Adipocyte (in vitro differentiated cells): ENCODE results near the gene SEC61A1.
A peak's percentile ranks its signal among the peaks of the same experiment; 100 is the strongest.

ENCODE experiments used
- DNase-seq: peaks from one replicate; pipeline ENCODE4 v3.0.0-alpha.2; 2015; ENCODE audit warnings: low read depth
- H3K27me3 ChIP-seq: replicated peaks from 2 replicates; pipeline ENCODE4 v1.7.0; 2013; ENCODE audit warnings: mild to moderate bottlenecking, low read length, moderate library complexity; ENCODE audit not compliant: control insufficient read depth, insufficient read depth
- H3K36me3 ChIP-seq: 2 replicates; pipeline ENCODE4 v1.7.0; 2013; ENCODE audit warnings: low read length, mild to moderate bottlenecking, moderate library complexity; ENCODE audit not compliant: control insufficient read depth, insufficient read depth, severe bottlenecking
- H3K4me1 ChIP-seq: 2 replicates; pipeline ENCODE4 v1.7.0; 2013; ENCODE audit warnings: mild to moderate bottlenecking, low read length, moderate library complexity; ENCODE audit not compliant: control insufficient read depth, insufficient read depth
- H3K4me3 ChIP-seq: 2 replicates; pipeline ENCODE4 v1.7.0; 2013; ENCODE audit warnings: mild to moderate bottlenecking, low read length, moderate library complexity
- H3K9ac ChIP-seq: 2 replicates; pipeline ENCODE4 v1.7.0; 2013; ENCODE audit warnings: mild to moderate bottlenecking, low read length, moderate library complexity
- H3K9me3 ChIP-seq: 2 replicates; pipeline ENCODE4 v1.7.0; 2013; ENCODE audit warnings: mild to moderate bottlenecking, low read length, moderate library complexity; ENCODE audit not compliant: control insufficient read depth

SEC61A1 gene

DNA sequence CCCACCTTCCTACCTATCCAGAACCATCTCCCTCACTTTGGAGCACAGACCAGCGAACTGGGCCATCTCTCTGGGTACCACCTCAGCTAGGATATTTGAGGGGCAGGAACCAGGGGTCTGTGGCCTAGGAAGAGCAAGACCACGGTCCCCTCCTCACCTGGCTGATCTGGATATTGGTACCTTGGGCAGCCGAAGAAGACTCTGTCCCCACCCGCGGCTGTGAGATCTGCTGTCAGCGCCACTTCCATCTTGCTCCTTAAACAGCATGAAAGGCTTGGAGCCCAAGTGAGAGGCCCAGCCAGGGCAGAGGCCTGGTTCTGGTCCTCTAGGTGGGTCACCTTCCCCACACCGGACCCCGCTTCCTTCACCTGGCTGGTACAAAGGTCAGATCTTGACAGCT lies 26.6 kb downstream of the SEC61A1 start:
- Histone ChIP-seq H3K4me3 (no peak overlapping the region), H3K9ac (no peak overlapping the region), H3K4me1 (peaks cover 61% of the 10 kb centered on the region), H3K36me3 (no peaks in the 10 kb centered on the region), H3K27me3 (no peaks in the 10 kb centered on the region), H3K9me3 (no peaks in the 10 kb centered on the region)
- no peak for DNase-seq

DNA sequence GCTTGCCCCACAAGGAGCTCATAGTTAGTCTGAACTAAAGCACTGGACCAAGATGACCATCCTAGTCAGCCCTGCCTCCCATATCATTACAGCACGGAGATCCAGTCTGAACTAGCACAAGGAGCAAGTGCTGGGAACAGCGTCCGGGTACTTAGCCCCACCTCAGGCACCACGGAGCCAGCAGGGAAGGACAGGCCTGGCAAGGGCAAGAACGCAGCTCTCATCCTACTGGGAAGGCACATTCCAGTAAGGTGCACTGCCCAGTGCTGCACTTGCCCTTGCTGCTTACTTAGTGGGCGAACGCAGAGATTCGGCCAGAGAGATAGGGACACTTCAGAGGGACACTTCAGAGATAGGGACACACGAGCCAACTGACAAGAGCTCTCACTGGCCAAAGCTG lies 27.6 kb downstream of the SEC61A1 start:
- H3K9me3 ChIP-seq: no peaks in the 10 kb centered on the region
- no peak overlapping the region for H3K4me3 ChIP-seq
- DNase-seq: no peak
- no peak overlapping the region for H3K9ac ChIP-seq
- no peaks in the 10 kb centered on the region for H3K27me3 ChIP-seq
- H3K4me1 ChIP-seq: peaks cover 61% of the 10 kb centered on the region
- H3K36me3 ChIP-seq: no peaks in the 10 kb centered on the region

DNA sequence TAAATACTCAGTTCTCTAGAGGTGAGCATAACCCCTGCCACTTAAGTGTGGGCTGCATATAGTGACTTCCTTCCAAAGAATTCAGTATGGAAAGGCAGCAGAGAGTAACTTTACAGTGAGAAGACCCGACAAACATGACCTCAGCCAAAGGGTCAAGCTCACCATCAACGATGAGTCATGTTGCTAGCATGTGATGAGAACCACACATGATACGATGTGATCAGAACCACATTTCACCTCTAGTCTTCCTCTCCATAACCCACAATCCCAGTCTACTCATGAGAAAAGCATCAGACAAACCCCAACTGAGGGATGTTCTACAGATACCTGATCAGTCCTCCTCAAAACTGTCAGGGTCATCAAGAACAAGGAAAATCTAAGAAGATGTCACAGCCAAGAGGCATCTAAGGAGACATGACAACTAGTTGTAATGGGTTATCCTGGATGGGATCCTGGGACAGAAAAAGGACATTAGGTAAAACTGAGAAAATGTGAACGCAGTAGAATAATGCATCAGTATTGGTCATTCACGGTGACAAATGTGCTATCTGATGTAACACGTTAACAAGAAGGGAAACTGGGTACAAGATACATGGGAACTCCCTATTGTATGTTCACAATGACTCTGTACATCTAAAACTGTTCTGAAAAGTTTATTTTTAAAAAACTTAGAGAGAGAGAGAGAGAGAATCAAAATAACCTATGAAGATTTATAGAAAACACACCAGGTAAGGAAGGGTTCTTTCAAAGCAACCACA lies 28.3 kb downstream of the SEC61A1 start:
- H3K36me3 ChIP-seq: no peaks in the 10 kb centered on the region
- peak; percentile 72 for DNase-seq
- no peak overlapping the region for H3K4me3 ChIP-seq

DNA sequence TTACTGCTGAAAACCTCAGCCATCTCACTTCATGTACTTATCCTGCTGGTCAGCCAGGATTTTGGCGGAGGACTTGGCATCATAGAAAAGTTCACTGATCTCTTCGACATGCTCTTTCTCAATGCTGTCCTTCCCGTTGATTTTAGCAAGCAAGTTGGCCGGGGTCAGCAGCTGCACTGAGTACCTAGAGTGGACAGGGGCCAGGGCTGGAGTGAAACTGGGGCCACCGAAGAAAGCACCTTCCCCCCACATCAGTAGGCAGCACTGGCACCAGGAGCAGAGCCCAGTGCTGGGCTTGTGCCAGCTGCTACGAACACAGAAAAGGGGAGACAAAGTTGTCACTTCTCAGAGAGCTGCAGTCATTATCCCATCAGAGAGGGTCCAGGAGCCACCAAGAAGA lies 29.0 kb downstream of the SEC61A1 start:
- no peak overlapping the region for H3K4me3 ChIP-seq
- DNase-seq: no peak
- H3K4me1 ChIP-seq: peaks cover 56% of the 10 kb centered on the region
- no peak overlapping the region for H3K9ac ChIP-seq
- no peaks in the 10 kb centered on the region for H3K27me3 ChIP-seq
- H3K36me3 ChIP-seq: peaks cover 3% of the 10 kb centered on the region
- no peaks in the 10 kb centered on the region for H3K9me3 ChIP-seq

More for the DNA sequence above, 28.3 kb downstream of the SEC61A1 start:
- H3K4me1 ChIP-seq: peaks cover 61% of the 10 kb centered on the region
- no peak overlapping the region for H3K9ac ChIP-seq
- H3K9me3 ChIP-seq: no peaks in the 10 kb centered on the region
- no peaks in the 10 kb centered on the region for H3K27me3 ChIP-seq

DNA sequence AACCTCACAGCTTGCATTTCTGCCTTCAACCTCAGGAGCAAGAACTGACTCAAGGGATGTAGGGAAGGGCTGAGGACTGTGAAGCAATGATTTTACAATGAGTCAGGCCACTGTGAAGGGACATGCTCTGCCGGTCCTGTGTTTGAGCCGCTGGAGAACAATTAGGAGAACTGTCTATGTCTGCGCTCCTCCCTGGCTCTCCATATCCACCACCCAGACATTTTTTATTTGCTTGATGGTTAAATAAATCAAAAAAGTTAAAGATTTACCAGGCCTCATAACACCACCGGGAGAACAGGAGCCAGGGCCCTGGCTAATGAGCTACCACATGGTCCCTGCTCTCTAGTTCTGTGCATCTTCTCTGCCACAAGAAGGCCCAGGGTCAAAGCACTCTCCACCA lies 29.6 kb downstream of the SEC61A1 start:
- no peak overlapping the region for H3K4me3 ChIP-seq
- DNase-seq: peak; percentile 54
- peaks cover 6% of the 10 kb centered on the region for H3K36me3 ChIP-seq
- H3K9ac ChIP-seq: no peak overlapping the region
- no peaks in the 10 kb centered on the region for H3K27me3 ChIP-seq
- peaks cover 51% of the 10 kb centered on the region for H3K4me1 ChIP-seq
- H3K9me3 ChIP-seq: no peaks in the 10 kb centered on the region

DNA sequence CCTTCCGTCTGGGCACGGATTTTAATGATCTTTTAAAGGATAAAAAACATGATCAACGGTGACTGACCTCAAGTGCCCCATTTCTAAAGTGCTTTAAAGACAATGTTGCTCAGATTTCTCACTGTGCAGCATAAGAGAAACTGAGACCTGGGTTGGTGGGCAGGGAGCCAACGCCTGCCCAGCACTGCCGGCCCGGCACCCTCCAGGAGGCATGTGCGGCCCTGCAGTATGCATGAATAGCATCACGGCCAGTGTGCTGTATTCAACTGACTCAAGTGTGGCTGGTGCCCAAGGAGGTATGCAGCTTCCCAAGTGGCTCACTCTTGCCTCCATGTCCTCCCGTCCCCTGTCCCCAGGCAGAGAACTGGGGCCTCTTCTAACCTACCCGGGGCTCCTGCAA lies 30.3 kb downstream of the SEC61A1 start:
- no peaks in the 10 kb centered on the region for H3K9me3 ChIP-seq
- H3K36me3 ChIP-seq: peaks cover 13% of the 10 kb centered on the region
- peaks cover 45% of the 10 kb centered on the region for H3K4me1 ChIP-seq
- no peak overlapping the region for H3K4me3 ChIP-seq
- H3K9ac ChIP-seq: no peak overlapping the region
- no peak for DNase-seq
- no peaks in the 10 kb centered on the region for H3K27me3 ChIP-seq

DNA sequence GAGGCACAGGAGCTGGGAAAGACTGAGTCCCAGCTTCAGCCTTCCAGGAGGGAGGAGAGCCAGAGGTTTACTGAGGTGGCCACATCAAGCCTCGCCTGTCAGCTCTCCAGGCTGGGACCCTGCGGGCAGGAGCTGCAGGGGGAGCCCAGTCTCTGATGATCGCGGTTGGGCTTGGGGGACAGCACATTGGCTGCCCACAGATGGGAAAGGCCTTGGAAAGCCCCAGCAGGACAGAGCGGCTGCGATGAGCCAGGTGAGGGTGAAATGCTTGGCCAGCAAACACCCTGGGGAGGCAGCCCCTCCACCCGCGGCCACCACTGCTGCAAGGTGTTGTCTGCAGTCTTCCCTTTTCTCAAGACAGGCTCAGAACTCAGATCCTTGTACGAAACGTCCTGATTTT lies 31.2 kb downstream of the SEC61A1 start:
- H3K9me3 ChIP-seq: no peaks in the 10 kb centered on the region
- no peak overlapping the region for H3K4me3 ChIP-seq
- peaks cover 15% of the 10 kb centered on the region for H3K36me3 ChIP-seq
- peaks cover 38% of the 10 kb centered on the region for H3K4me1 ChIP-seq
- H3K27me3 ChIP-seq: no peaks in the 10 kb centered on the region
- H3K9ac ChIP-seq: no peak overlapping the region
- DNase-seq: no peak

DNA sequence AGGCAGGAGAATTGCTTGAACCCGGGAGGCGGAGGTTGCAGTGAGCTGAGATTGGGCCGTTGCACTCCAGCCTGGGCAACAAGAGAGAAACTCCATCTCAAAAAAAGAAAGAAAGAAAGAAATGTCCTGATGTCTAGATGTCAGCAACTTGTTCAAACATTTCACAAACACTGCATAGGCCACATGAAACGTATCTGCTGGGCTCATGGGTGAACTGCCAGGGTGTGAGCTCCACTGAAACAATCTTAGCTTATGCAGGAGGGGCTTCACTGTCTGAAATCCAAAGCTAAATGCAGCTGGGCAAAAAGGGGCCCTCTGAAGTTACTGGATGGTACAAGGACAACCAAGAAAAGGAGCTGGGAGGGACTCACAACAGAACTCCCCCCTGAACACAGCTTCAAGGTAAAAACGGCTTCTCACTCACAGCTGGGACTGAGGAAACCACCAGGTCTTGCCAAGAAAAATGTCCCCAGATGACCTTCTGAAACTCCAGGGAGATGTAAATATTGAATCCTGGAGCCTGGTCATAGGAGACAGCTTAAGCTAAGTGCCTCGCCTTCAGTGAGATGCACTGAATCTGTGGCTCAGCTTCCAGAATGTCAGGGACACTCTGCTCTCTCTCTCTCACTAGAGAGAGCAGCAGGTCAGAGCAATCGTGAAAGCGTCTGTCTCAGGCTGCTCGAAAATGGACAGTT lies 31.9 kb downstream of the SEC61A1 start:
- H3K4me3 ChIP-seq: no peak overlapping the region
- H3K27me3 ChIP-seq: no peaks in the 10 kb centered on the region
- peaks cover 38% of the 10 kb centered on the region for H3K4me1 ChIP-seq
- DNase-seq: peak; percentile 24
- H3K36me3 ChIP-seq: peaks cover 15% of the 10 kb centered on the region
- H3K9me3 ChIP-seq: no peaks in the 10 kb centered on the region
- peak overlapping the region; percentile 45 for H3K9ac ChIP-seq

DNA sequence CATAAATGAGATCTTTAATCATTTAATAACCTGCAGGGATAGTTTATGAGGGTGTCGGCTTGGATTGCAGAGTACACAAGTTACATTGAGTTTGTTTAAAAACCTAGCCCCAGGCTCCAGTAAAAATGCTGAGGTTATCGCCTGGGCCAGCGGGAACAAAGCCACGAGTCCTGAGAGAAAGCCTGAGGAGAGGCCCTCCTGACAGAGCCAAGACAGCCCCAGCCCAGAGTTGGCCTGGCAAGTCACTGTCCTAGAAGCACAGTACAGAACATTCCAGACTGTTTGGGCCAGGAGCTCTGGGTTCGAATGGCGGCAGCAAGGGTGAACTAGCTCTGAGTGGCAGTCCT lies 32.4 kb downstream of the SEC61A1 start:
- DNase-seq: no peak
- Histone ChIP-seq H3K4me3 (no peak overlapping the region), H3K9ac (peak overlapping the region; percentile 45), H3K4me1 (peaks cover 38% of the 10 kb centered on the region), H3K36me3 (peaks cover 15% of the 10 kb centered on the region), H3K27me3 (no peaks in the 10 kb centered on the region), H3K9me3 (no peaks in the 10 kb centered on the region)

DNA sequence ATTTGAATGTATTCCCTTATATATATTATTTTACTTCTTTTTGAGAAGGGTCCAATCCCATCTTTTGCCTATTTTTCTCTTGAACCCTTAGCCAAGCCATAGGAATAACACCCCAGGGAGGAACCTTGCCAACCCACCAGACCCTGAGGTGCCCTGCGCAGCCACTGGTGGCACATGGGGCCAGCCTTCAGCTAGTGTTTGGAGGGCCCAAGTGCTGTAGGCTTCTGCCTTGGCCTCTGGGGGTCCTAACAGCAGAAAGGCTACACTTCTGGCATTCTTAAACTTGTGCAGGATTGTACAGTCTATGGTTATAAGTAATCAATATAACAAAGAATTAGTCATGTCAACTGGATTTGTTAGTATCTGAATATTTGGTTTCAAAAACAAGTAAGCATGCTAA lies 36.9 kb downstream of the SEC61A1 start:
- DNase-seq: no peak
- Histone ChIP-seq H3K27me3 (no peaks in the 10 kb centered on the region), H3K4me1 (peaks cover 13% of the 10 kb centered on the region), H3K4me3 (no peak overlapping the region), H3K36me3 (peaks cover 31% of the 10 kb centered on the region), H3K9ac (no peak overlapping the region), H3K9me3 (no peaks in the 10 kb centered on the region)

DNA sequence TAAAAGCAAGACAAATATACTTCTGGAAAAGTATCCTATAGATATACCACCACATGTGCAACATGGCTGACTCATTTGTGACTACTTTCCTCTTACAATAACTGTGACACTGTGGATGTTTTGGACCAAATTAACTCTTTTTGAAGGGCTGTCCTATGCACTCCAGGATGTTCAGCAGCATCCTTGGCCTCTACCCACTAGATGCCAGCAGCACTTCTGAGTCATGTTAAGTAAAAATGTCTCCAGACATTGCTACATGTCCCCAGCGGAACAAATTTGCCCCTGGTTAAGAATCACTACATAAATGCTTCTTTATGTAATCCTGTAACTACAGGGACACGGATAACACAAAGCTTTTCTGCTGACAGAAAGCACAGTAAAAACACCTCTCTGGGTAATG lies 39.3 kb downstream of the SEC61A1 start:
- Histone ChIP-seq H3K36me3 (peaks cover 33% of the 10 kb centered on the region), H3K9me3 (no peaks in the 10 kb centered on the region), H3K27me3 (no peaks in the 10 kb centered on the region), H3K4me1 (peaks cover 5% of the 10 kb centered on the region), H3K9ac (no peak overlapping the region), H3K4me3 (no peak overlapping the region)
- peak; percentile 35 for DNase-seq
